ENCODE results near the gene ARPC3.
"Not testable (repeated sequence)": the region's sequence is repeated elsewhere in the genome, so short reads cannot be mapped to it uniquely, and the experiment has no call there.

DNA sequence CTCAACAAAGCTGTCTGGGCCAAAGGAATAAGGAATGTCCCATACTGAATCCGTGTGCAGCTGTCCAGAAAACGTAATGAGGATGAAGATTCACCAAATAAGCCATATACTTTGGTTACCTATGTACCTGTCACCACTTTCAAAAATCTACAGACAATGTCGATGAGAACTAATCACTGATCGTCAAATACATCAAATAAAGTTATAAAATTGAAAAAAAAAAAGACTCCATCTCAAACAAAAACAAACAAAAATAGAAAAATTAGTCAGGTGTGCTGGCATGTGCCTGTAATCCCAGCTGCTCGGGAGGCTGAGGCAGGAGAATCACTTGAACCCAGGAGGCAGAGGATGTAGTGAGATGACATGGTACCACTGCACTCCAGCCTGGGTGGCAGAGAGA is 11.1 kb upstream of the ARPC3 start:
- TF ChIP-seq, protein P1, sequence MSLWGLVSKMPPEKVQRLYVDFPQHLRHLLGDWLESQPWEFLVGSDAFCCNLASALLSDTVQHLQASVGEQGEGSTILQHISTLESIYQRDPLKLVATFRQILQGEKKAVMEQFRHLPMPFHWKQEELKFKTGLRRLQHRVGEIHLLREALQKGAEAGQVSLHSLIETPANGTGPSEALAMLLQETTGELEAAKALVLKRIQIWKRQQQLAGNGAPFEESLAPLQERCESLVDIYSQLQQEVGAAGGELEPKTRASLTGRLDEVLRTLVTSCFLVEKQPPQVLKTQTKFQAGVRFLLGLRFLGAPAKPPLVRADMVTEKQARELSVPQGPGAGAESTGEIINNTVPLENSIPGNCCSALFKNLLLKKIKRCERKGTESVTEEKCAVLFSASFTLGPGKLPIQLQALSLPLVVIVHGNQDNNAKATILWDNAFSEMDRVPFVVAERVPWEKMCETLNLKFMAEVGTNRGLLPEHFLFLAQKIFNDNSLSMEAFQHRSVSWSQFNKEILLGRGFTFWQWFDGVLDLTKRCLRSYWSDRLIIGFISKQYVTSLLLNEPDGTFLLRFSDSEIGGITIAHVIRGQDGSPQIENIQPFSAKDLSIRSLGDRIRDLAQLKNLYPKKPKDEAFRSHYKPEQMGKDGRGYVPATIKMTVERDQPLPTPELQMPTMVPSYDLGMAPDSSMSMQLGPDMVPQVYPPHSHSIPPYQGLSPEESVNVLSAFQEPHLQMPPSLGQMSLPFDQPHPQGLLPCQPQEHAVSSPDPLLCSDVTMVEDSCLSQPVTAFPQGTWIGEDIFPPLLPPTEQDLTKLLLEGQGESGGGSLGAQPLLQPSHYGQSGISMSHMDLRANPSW (CRISPR knock-in tag; IDR thresholded peaks at IDR 0.05) = not testable (repeated sequence)
- TF ChIP-seq, protein P2, sequence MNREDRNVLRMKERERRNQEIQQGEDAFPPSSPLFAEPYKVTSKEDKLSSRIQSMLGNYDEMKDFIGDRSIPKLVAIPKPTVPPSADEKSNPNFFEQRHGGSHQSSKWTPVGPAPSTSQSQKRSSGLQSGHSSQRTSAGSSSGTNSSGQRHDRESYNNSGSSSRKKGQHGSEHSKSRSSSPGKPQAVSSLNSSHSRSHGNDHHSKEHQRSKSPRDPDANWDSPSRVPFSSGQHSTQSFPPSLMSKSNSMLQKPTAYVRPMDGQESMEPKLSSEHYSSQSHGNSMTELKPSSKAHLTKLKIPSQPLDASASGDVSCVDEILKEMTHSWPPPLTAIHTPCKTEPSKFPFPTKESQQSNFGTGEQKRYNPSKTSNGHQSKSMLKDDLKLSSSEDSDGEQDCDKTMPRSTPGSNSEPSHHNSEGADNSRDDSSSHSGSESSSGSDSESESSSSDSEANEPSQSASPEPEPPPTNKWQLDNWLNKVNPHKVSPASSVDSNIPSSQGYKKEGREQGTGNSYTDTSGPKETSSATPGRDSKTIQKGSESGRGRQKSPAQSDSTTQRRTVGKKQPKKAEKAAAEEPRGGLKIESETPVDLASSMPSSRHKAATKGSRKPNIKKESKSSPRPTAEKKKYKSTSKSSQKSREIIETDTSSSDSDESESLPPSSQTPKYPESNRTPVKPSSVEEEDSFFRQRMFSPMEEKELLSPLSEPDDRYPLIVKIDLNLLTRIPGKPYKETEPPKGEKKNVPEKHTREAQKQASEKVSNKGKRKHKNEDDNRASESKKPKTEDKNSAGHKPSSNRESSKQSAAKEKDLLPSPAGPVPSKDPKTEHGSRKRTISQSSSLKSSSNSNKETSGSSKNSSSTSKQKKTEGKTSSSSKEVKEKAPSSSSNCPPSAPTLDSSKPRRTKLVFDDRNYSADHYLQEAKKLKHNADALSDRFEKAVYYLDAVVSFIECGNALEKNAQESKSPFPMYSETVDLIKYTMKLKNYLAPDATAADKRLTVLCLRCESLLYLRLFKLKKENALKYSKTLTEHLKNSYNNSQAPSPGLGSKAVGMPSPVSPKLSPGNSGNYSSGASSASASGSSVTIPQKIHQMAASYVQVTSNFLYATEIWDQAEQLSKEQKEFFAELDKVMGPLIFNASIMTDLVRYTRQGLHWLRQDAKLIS (CRISPR knock-in tag; IDR thresholded peaks at IDR 0.05) = not testable (repeated sequence)
- TF ChIP-seq ZNF311 (CRISPR knock-in tag; IDR thresholded peaks at IDR 0.05); HMG20B (CRISPR knock-in tag; IDR thresholded peaks at IDR 0.05); MBD2 (IDR thresholded peaks at IDR 0.05; ENCODE audit: borderline replicate concordance, low read depth); ELF4 (CRISPR knock-in tag; IDR thresholded peaks at IDR 0.05); ADNP (tag; IDR thresholded peaks at IDR 0.05); POLR2AphosphoS5 (IDR thresholded peaks at IDR 0.05; ENCODE audit: control insufficient read depth, insufficient read depth, low read depth, low read length); SMARCA5 (IDR thresholded peaks at IDR 0.05); HLTF (IDR thresholded peaks at IDR 0.05): not testable (repeated sequence)
- TF ChIP-seq, protein P3, sequence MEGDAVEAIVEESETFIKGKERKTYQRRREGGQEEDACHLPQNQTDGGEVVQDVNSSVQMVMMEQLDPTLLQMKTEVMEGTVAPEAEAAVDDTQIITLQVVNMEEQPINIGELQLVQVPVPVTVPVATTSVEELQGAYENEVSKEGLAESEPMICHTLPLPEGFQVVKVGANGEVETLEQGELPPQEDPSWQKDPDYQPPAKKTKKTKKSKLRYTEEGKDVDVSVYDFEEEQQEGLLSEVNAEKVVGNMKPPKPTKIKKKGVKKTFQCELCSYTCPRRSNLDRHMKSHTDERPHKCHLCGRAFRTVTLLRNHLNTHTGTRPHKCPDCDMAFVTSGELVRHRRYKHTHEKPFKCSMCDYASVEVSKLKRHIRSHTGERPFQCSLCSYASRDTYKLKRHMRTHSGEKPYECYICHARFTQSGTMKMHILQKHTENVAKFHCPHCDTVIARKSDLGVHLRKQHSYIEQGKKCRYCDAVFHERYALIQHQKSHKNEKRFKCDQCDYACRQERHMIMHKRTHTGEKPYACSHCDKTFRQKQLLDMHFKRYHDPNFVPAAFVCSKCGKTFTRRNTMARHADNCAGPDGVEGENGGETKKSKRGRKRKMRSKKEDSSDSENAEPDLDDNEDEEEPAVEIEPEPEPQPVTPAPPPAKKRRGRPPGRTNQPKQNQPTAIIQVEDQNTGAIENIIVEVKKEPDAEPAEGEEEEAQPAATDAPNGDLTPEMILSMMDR (IDR thresholded peaks at IDR 0.05 in 2 of 3, conservative IDR thresholded peaks at IDR 0.05 in 1 of 3; ENCODE audit: insufficient read depth in 2 of 3, low read depth in 1 of 3, low read length in 3 of 3) = not testable (repeated sequence)
